Lung (tissue), 12 donors: ENCODE data around the gene PLEKHG3. TPM values are rescaled to one million over a fixed set of nuclear protein-coding genes. Genes with fewer than 3 reads are reported as not detected.
A peak's percentile ranks its signal among the peaks of the same experiment; 100 is the strongest.

ENCODE experiments used
- ATAC-seq: fragments of 200-7000 bp; cut with Tn5 transposase; one replicate; pipeline ENCODE4 v1.9.1; 2020; ENCODE audit warnings: moderate number of reproducible peaks; ENCODE audit not compliant: insufficient read depth, low FRiP score
- DNase-seq, 3 donors: peaks; one replicate each; pipeline ENCODE4 v3.0.0-alpha.2; 2013 to 2017
- H3K27ac ChIP-seq, 2 donors: one replicate each; pipeline ENCODE4 v1.5.1; 2013; ENCODE audit warnings: mild to moderate bottlenecking in 2 of 2, moderate library complexity in 2 of 2, control low read depth in 1 of 2, inconsistent platforms in 1 of 2, low read depth in 1 of 2, low read length in 1 of 2
- H3K27me3 ChIP-seq, 3 donors: one replicate each; pipeline ENCODE4 v1.5.1; 2013; ENCODE audit warnings: low read length in 2 of 3; ENCODE audit not compliant: control insufficient read depth in 3 of 3, insufficient read depth in 3 of 3
- H3K36me3 ChIP-seq, 4 donors: one replicate each; pipeline ENCODE4 v1.5.1; 2013; ENCODE audit warnings: low read length in 4 of 4, mild to moderate bottlenecking in 1 of 4, moderate library complexity in 1 of 4; ENCODE audit not compliant: control insufficient read depth in 4 of 4, insufficient read depth in 4 of 4
- H3K4me1 ChIP-seq, 5 donors: one replicate each; pipeline ENCODE4 v1.5.1; 2013; ENCODE audit warnings: low read length in 5 of 5, mild to moderate bottlenecking in 2 of 5, moderate library complexity in 1 of 5; ENCODE audit not compliant: control insufficient read depth in 5 of 5, insufficient read depth in 5 of 5
- H3K4me3 ChIP-seq: one replicate; pipeline ENCODE4 v1.5.1; 2013; ENCODE audit warnings: mild to moderate bottlenecking, control low read depth, moderate library complexity
- H3K9ac ChIP-seq, 2 donors: one replicate each; pipeline ENCODE4 v1.5.1; 2013; ENCODE audit warnings: low read length in 2 of 2, control low read depth in 1 of 2; ENCODE audit not compliant: insufficient read depth in 1 of 2
- H3K9me3 ChIP-seq, 4 donors: one replicate each; pipeline ENCODE4 v1.5.1; 2013; ENCODE audit warnings: low read length in 3 of 4, mild to moderate bottlenecking in 1 of 4, moderate library complexity in 1 of 4; ENCODE audit not compliant: control insufficient read depth in 4 of 4, insufficient read depth in 3 of 4
- WGBS, 2 donors: extraction: QIAGEN DNeasy Blood & Tissue Kit; methylation state at CpG; one replicate each; pipeline ENCODE4 v1.1.7; 2013; 5-methylcytosine and 5-hydroxymethylcytosine counted together
- polyA plus RNA-seq, 2 donors: library from polyadenylated mRNA; stranded (reverse); fragments of 200-250 nt; gene quantifications; one replicate each; pipeline ENCODE4 v1.2.1, GENCODE V29; 2013
- total RNA-seq, 2 donors: library from RNA; depleted of rRNA in 1 of 2; stranded (reverse); fragments of >200 nt in 1 of 2; gene quantifications; one replicate each; pipeline ENCODE4 v1.2.1, GENCODE V29; 2014 to 2021
- TF ChIP-seq, protein P1 (sequence below): IDR thresholded peaks from 2 replicates; pipeline ENCODE4 v1.5.1; 2012; ENCODE audit warnings: mild to moderate bottlenecking; ENCODE audit errors: control extremely low read depth, extremely low read depth
- donor health status: control.
- donor health status: control.
- donor health status: Bipolar disorder and iron deficiency.
- donor health status: healthy.
- donor health status: DM: yes; HTN: yes; CAD: no.

The PLEKHG3 gene
- total and polyA plus RNA-seq, 4 donors, result 11.0 to 43.5 (median 21.5) TPM

GRCh38 chr14:64774272-64774671 is 70.0 kb downstream of the PLEKHG3 start:
- DNase-seq, result no peak
- no peak overlapping the region for H3K9ac ChIP-seq
- ATAC-seq, result no peak
- TF ChIP-seq, protein P1, sequence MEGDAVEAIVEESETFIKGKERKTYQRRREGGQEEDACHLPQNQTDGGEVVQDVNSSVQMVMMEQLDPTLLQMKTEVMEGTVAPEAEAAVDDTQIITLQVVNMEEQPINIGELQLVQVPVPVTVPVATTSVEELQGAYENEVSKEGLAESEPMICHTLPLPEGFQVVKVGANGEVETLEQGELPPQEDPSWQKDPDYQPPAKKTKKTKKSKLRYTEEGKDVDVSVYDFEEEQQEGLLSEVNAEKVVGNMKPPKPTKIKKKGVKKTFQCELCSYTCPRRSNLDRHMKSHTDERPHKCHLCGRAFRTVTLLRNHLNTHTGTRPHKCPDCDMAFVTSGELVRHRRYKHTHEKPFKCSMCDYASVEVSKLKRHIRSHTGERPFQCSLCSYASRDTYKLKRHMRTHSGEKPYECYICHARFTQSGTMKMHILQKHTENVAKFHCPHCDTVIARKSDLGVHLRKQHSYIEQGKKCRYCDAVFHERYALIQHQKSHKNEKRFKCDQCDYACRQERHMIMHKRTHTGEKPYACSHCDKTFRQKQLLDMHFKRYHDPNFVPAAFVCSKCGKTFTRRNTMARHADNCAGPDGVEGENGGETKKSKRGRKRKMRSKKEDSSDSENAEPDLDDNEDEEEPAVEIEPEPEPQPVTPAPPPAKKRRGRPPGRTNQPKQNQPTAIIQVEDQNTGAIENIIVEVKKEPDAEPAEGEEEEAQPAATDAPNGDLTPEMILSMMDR, result no peak
- H3K27ac ChIP-seq, result no peak overlapping the region
- no peaks in the 10 kb centered on the region for H3K9me3 ChIP-seq
- WGBS, 2 donors, result 94 to 96% methylated on average over 16 of the region's 16 CpGs
- H3K36me3 ChIP-seq, result peaks cover 0 to 3% (median 0%) of the 10 kb centered on the region in 4 donors
- peaks cover 0 to 13% (median 0%) of the 10 kb centered on the region in 5 donors for H3K4me1 ChIP-seq
- no peak overlapping the region for H3K4me3 ChIP-seq
- no peaks in the 10 kb centered on the region for H3K27me3 ChIP-seq

DNA sequence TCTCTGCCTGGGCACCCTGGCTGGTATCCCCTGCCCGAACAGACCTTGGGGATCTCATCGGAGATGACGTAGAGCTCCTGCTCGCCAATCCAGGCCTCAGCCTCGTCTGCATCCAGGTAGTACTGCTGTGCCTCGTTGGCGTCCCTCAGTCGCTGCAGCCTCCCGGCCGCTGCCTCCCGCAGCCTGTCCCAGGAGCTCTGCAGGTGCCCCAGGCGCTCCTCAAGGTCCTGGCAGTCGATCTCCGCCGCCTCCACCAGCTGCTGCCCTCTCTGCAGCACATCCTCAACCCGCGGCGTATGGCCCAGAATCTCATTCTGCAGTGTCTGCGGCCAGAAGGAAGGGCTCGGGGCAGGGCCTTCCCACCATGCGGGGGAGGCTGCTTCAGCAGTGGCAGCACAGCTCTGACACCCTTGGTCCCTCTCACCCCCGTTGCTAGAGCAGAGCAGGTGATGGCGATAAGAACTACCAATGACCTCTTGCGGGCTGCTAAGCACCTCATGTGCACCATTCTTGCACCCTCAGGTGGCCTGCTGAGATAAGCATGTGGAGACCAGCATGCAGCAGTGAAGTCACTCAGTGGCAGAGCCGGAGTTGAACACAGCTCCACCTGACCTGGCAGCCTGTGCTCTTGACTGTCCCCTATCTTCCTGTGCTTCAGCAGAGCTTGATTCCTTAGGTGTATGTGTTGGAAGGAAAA is 71.0 kb downstream of the PLEKHG3 start:
- Histone ChIP-seq H3K36me3 (peaks cover 0 to 2% (median 0%) of the 10 kb centered on the region in 4 donors), H3K27me3 (no peaks in the 10 kb centered on the region), H3K4me1 (peaks cover 0 to 16% (median 0%) of the 10 kb centered on the region in 5 donors), H3K9ac (no peak overlapping the region), H3K27ac (no peak overlapping the region), H3K9me3 (no peaks in the 10 kb centered on the region), H3K4me3 (no peak overlapping the region)
- TF ChIP-seq, protein P1, result no peak
- WGBS, 2 donors, result 88 to 95% methylated on average over 25 of the region's 25 CpGs
- ATAC-seq (no peak), DNase-seq (no peak)

- TF ChIP-seq, protein P1, result no peak
- Histone ChIP-seq H3K36me3 (no peaks in the 10 kb centered on the region), H3K9me3 (no peaks in the 10 kb centered on the region), H3K4me3 (no peak overlapping the region), H3K9ac (no peak overlapping the region), H3K27me3 (no peaks in the 10 kb centered on the region), H3K27ac (peak overlapping the region in 1 of 2 donors; percentile 34), H3K4me1 (peaks cover 0 to 16% (median 0%) of the 10 kb centered on the region in 5 donors)
- ATAC-seq (no peak), DNase-seq (no peak)
- WGBS, 2 donors, result 87 to 93% methylated on average over 3 of the region's 3 CpGs
These were observed 73.2 kb downstream of the PLEKHG3 start for GRCh38 chr14:64777461-64777860.
